Karpas-422 (cell line): ENCODE results near the gene PCCA. TPM values are rescaled to one million over a fixed set of nuclear protein-coding genes. Genes with fewer than 3 reads are reported as not detected.
"Not testable (repeated sequence)": the region's sequence is repeated elsewhere in the genome, so short reads cannot be mapped to it uniquely, and the experiment has no call there.

Experiments used
- DNase-seq: peaks from one replicate; pipeline ENCODE4 v3.0.0-alpha.2; 2015
- H2AFZ ChIP-seq: fragments of 200-600 bp; sonication (generic); 2 replicates; pipeline ENCODE4 v1.6.1; 2014; ENCODE audit warnings: antibody characterized with exemption, low read length, mixed read lengths
- H3K27ac ChIP-seq: fragments of 200-600 bp; sonication (generic); 2 replicates; pipeline ENCODE4 v1.5.1; 2014; ENCODE audit warnings: mild to moderate bottlenecking, low read length, moderate library complexity
- H3K27me3 ChIP-seq: fragments of 200-600 bp; sonication (generic); 2 replicates; pipeline ENCODE4 v1.6.1; 2014; ENCODE audit warnings: low read length, mixed read lengths
- H3K36me3 ChIP-seq: fragments of 200-600 bp; sonication (generic); 2 replicates; pipeline ENCODE4 v1.6.1; 2014; ENCODE audit warnings: low read length, mixed read lengths; ENCODE audit not compliant: insufficient read depth
- H3K4me1 ChIP-seq: fragments of 200-600 bp; sonication (generic); 2 replicates; pipeline ENCODE4 v1.6.1; 2014; ENCODE audit warnings: mild to moderate bottlenecking, low read length, mixed read lengths
- H3K4me2 ChIP-seq: fragments of 200-600 bp; sonication (generic); 2 replicates; pipeline ENCODE4 v1.6.1; 2014; ENCODE audit warnings: low read length, low read depth, mild to moderate bottlenecking; ENCODE audit not compliant: poor library complexity, severe bottlenecking
- H3K4me3 ChIP-seq: fragments of 200-600 bp; sonication (generic); 2 replicates; pipeline ENCODE4 v1.5.1; 2014; ENCODE audit warnings: mild to moderate bottlenecking, antibody characterized with exemption, low read length, mixed read lengths
- H3K79me2 ChIP-seq: fragments of 200-600 bp; sonication (generic); 2 replicates; pipeline ENCODE4 v1.6.1; 2014; ENCODE audit warnings: mild to moderate bottlenecking, low read length, mixed read lengths
- H3K9ac ChIP-seq: fragments of 200-600 bp; sonication (generic); 2 replicates; pipeline ENCODE4 v1.6.0; 2014; ENCODE audit warnings: low read length
- H3K9me2 ChIP-seq: fragments of 200-600 bp; sonication (generic), shearing (Covaris generic); replicated peaks from 2 replicates; pipeline ENCODE4 v1.6.0; 2014; ENCODE audit warnings: mild to moderate bottlenecking, low read length, moderate library complexity; ENCODE audit not compliant: insufficient read depth
- H3K9me3 ChIP-seq: fragments of 300-700, 200-600 bp; sonication (generic); 2 replicates; pipeline ENCODE4 v1.6.1; 2014; ENCODE audit warnings: low read length, mixed read lengths
- H4K20me1 ChIP-seq: fragments of 200-600 bp; sonication (generic); 2 replicates; pipeline ENCODE4 v1.6.1; 2014; ENCODE audit warnings: mild to moderate bottlenecking, antibody characterized with exemption, low read length, low read depth; ENCODE audit not compliant: insufficient read depth
- total RNA-seq: library from RNA; depleted of rRNA; stranded (reverse); fragments of >200 nt; shearing (Covaris generic); gene quantifications from 2 replicates; pipeline ENCODE4 v1.2.3, GENCODE V29; 2014; ENCODE audit warnings: low replicate concordance

PCCA gene
- total RNA-seq, 1 experiment from 2014 or later = 7.0 TPM

GRCh38 chr13:100150711-100151110, 61.8 kb downstream of the PCCA start:
- DNase-seq, H4K20me1 ChIP-seq, H3K79me2 ChIP-seq, H3K27ac ChIP-seq, H3K9me3 ChIP-seq, H3K9ac ChIP-seq, H3K4me3 ChIP-seq, H3K36me3 ChIP-seq, H3K4me2 ChIP-seq, H3K9me2 ChIP-seq, H3K4me1 ChIP-seq, H3K27me3 ChIP-seq, H2AFZ ChIP-seq: not testable (repeated sequence)

GRCh38 chr13:100154842-100155416, 66.0 kb downstream of the PCCA start:
- H3K4me3 ChIP-seq = no peak overlapping the region
- no peaks in the 10 kb centered on the region for H3K27me3 ChIP-seq
- DNase-seq = no peak

GRCh38 chr13:100156788-100157187, 67.9 kb downstream of the PCCA start:
- Histone ChIP-seq H3K4me2 (no peak overlapping the region), H2AFZ (no peak overlapping the region), H3K9ac (no peak overlapping the region), H4K20me1 (no peaks in the 10 kb centered on the region), H3K36me3 (no peaks in the 10 kb centered on the region), H3K27me3 (no peaks in the 10 kb centered on the region), H3K9me2 (no peaks in the 10 kb centered on the region), H3K79me2 (no peaks in the 10 kb centered on the region), H3K27ac (no peak overlapping the region), H3K9me3 (no peaks in the 10 kb centered on the region), H3K4me1 (no peaks in the 10 kb centered on the region), H3K4me3 (no peak overlapping the region)
- no peak for DNase-seq

More at GRCh38 chr13:100154842-100155416, 66.0 kb downstream of the PCCA start:
- H4K20me1 ChIP-seq = no peaks in the 10 kb centered on the region
- no peaks in the 10 kb centered on the region for H3K4me1 ChIP-seq
- no peaks in the 10 kb centered on the region for H3K9me2 ChIP-seq
- H3K27ac ChIP-seq = no peak overlapping the region
- no peak overlapping the region for H2AFZ ChIP-seq
- H3K9ac ChIP-seq = no peak overlapping the region
- no peaks in the 10 kb centered on the region for H3K9me3 ChIP-seq
- no peaks in the 10 kb centered on the region for H3K36me3 ChIP-seq
- no peaks in the 10 kb centered on the region for H3K79me2 ChIP-seq
- H3K4me2 ChIP-seq = no peak overlapping the region

- Histone ChIP-seq H3K4me3 (no peak overlapping the region), H3K27me3 (no peaks in the 10 kb centered on the region), H3K36me3 (no peaks in the 10 kb centered on the region), H3K9me2 (no peaks in the 10 kb centered on the region), H4K20me1 (no peaks in the 10 kb centered on the region), H3K27ac (no peak overlapping the region), H3K79me2 (no peaks in the 10 kb centered on the region), H2AFZ (no peak overlapping the region), H3K9me3 (no peaks in the 10 kb centered on the region), H3K4me1 (no peaks in the 10 kb centered on the region), H3K9ac (no peak overlapping the region), H3K4me2 (no peak overlapping the region)
- no peak for DNase-seq
These were observed 69.7 kb downstream of the PCCA start for GRCh38 chr13:100158569-100158968.

- H3K9ac ChIP-seq = no peak overlapping the region
- DNase-seq = no peak
- no peaks in the 10 kb centered on the region for H3K27me3 ChIP-seq
- H3K36me3 ChIP-seq = no peaks in the 10 kb centered on the region
- no peak overlapping the region for H2AFZ ChIP-seq
- H3K27ac ChIP-seq = no peak overlapping the region
- H3K79me2 ChIP-seq = no peaks in the 10 kb centered on the region
- H3K4me3 ChIP-seq = no peak overlapping the region
- H3K9me2 ChIP-seq = no peaks in the 10 kb centered on the region
- no peak overlapping the region for H3K4me2 ChIP-seq
- H3K9me3 ChIP-seq = no peaks in the 10 kb centered on the region
- H3K4me1 ChIP-seq = no peaks in the 10 kb centered on the region
- no peaks in the 10 kb centered on the region for H4K20me1 ChIP-seq
These were observed 70.7 kb downstream of the PCCA start for GRCh38 chr13:100159584-100159983.

- Histone ChIP-seq H3K36me3 (no peaks in the 10 kb centered on the region), H4K20me1 (no peaks in the 10 kb centered on the region), H3K9me2 (no peaks in the 10 kb centered on the region), H3K9me3 (no peaks in the 10 kb centered on the region), H3K4me3 (no peak overlapping the region), H2AFZ (no peak overlapping the region), H3K4me2 (no peak overlapping the region), H3K79me2 (no peaks in the 10 kb centered on the region), H3K27ac (no peak overlapping the region), H3K27me3 (no peaks in the 10 kb centered on the region), H3K9ac (no peak overlapping the region), H3K4me1 (no peaks in the 10 kb centered on the region)
- DNase-seq = no peak
These were observed 71.6 kb downstream of the PCCA start for GRCh38 chr13:100160450-100160849.

GRCh38 chr13:100163375-100163774, 74.5 kb downstream of the PCCA start:
- H2AFZ ChIP-seq = no peak overlapping the region
- no peaks in the 10 kb centered on the region for H4K20me1 ChIP-seq
- no peaks in the 10 kb centered on the region for H3K9me2 ChIP-seq
- H3K9me3 ChIP-seq = no peaks in the 10 kb centered on the region
- no peaks in the 10 kb centered on the region for H3K36me3 ChIP-seq
- H3K4me1 ChIP-seq = no peaks in the 10 kb centered on the region
- no peaks in the 10 kb centered on the region for H3K27me3 ChIP-seq
- H3K79me2 ChIP-seq = no peaks in the 10 kb centered on the region
- no peak overlapping the region for H3K27ac ChIP-seq
- DNase-seq = no peak
- no peak overlapping the region for H3K4me2 ChIP-seq
- no peak overlapping the region for H3K4me3 ChIP-seq
- H3K9ac ChIP-seq = no peak overlapping the region

- Histone ChIP-seq H3K79me2 (no peaks in the 10 kb centered on the region), H3K4me2 (no peak overlapping the region), H3K9ac (no peak overlapping the region), H3K4me3 (no peak overlapping the region), H2AFZ (no peak overlapping the region), H3K27me3 (no peaks in the 10 kb centered on the region), H3K9me2 (no peaks in the 10 kb centered on the region), H3K4me1 (peaks cover 3% of the 10 kb centered on the region; the same call in 1 of the 2 replicates), H3K36me3 (no peaks in the 10 kb centered on the region), H3K9me3 (no peaks in the 10 kb centered on the region), H3K27ac (no peak overlapping the region), H4K20me1 (no peaks in the 10 kb centered on the region)
- DNase-seq = no peak
These were observed 84.3 kb downstream of the PCCA start for GRCh38 chr13:100173203-100173602.

- H2AFZ ChIP-seq, H3K9ac ChIP-seq, H3K4me3 ChIP-seq, H3K4me2 ChIP-seq, H3K9me2 ChIP-seq, DNase-seq, H3K79me2 ChIP-seq, H4K20me1 ChIP-seq, H3K27me3 ChIP-seq, H3K4me1 ChIP-seq, H3K9me3 ChIP-seq, H3K27ac ChIP-seq, H3K36me3 ChIP-seq: not testable (repeated sequence)
These were observed 85.6 kb downstream of the PCCA start for GRCh38 chr13:100174455-100174854.
